Activated CD4-positive, CD25-positive, alpha-beta regulatory T cell treated with anti-CD3 and anti-CD28 coated beads, Interleukin-2, amount 50 U/mL, for 24 hours (primary cell): Measurements from ENCODE around the gene EP300.
"Not testable (repeated sequence)": the region's sequence is repeated elsewhere in the genome, so short reads cannot be mapped to it uniquely, and the experiment has no call there.

Experiments used
- ATAC-seq, 2 donors: fragments of 150-1000 bp; cut with Tn5 transposase; one replicate each; pipeline ENCODE4 v1.10.0; 2021; ENCODE audit warnings: mild to moderate bottlenecking in 1 of 2, moderate library complexity in 1 of 2

EP300 gene

DNA sequence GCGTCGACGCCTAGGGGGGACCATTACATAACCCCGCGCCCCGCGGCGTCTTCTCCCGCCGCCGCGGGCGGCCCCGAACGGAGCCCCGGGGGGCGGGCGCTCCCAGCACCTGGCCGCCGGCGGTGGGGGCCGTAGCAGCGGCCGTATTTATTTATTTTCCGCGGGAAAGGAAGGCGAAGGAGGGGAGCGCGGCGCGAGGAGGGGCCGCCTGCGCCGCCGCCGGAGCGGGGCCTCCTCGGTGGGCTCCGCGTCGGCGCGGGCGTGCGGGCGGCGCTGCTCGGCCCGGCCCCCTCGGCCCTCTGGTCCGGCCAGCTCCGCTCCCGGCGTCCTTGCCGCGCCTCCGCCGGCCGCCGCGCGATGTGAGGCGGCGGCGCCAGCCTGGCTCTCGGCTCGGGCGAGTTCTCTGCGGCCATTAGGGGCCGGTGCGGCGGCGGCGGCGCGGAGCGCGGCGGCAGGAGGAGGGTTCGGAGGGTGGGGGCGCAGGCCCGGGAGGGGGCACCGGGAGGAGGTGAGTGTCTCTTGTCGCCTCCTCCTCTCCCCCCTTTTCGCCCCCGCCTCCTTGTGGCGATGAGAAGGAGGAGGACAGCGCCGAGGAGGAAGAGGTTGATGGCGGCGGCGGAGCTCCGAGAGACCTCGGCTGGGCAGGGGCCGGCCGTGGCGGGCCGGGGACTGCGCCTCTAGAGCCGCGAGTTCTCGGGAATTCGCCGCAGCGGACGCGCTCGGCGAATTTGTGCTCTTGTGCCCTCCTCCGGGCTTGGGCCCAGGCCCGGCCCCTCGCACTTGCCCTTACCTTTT, at the start of gene EP300:
EP300 (plus strand) TSS at position 570 of the 795 bp plus-strand sequence. CDS start 413 bp downstream, outside the sequence.
- peak; percentile 45 to 53 for ATAC-seq

DNA sequence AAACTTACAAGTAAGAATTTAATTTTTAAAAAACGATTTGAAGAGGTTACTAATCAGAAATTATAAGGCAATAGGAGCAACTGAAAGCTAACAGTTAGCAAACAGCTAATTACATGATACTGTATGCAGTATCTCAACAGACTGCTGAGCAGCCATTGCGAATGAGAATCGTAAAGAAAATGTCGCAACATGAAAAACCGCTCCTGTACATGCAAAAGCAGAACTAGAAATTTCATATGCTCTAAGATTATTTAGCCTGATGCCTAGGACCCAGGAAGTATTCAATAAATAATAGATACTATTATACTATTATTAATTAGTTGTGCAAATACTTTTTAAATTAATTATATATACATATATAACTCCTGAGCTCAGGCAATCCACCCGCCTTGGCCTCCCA, 48.7 kb upstream of the EP300 start:
- no peak for ATAC-seq

DNA sequence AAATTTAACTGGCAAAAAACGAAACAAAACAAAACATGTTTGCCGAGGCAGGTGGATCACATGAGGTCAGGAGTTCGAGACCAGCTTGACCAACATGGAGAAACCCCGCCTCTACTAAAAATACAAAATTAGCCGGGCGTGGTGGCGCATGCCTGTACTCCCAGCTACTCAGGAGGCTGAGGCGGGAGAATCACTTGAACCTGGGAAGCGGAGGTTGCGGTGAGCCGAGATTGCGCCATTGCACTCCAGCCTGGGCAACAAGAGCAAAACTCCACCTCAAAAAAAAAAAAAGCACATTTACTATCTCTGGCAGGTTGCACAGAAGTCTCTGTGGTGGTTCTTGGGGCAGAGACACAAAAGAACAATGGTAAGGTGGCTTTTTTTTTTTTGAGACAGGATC, 46.8 kb upstream of the EP300 start:
- not testable (repeated sequence) for ATAC-seq

DNA sequence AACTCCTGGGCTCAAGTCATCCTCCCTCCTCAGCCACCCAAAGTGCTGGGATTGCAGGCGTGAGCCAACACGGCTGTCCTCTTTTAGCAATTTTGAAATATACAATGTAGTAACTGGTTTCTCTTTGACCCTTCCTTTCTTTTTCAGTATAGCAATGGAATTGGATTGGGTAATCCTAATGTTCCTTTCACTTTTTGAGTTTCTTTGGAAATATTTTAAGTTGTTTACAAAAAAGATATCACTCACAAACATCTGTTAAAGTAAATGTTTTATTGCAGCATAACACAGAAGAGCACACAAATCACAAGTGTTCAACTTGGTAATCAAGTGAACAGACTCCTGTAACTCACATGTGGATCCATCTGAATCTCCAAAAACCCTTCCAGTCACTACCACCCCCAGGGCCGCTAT, 44.6 kb upstream of the EP300 start:
- ATAC-seq = no peak

DNA sequence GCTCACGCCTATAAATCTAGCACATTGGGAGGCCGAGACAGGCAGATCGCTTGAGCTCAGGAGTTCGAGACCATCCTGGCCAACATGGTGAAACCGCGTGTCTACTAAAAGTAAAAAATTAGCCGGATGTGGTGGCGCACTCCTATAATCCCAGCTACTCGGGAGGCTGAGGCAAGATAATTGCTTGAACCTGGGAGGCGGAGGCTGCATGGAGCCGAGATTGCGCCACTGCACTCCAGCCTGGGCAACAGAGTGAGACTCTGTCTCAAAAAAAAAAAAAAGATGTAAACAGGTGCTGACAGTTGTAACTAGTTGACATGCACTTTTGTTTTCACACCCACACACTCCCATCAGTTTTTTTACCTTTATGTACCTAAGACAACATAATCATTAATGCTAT, 44.0 kb upstream of the EP300 start:
- not testable (repeated sequence) for ATAC-seq

DNA sequence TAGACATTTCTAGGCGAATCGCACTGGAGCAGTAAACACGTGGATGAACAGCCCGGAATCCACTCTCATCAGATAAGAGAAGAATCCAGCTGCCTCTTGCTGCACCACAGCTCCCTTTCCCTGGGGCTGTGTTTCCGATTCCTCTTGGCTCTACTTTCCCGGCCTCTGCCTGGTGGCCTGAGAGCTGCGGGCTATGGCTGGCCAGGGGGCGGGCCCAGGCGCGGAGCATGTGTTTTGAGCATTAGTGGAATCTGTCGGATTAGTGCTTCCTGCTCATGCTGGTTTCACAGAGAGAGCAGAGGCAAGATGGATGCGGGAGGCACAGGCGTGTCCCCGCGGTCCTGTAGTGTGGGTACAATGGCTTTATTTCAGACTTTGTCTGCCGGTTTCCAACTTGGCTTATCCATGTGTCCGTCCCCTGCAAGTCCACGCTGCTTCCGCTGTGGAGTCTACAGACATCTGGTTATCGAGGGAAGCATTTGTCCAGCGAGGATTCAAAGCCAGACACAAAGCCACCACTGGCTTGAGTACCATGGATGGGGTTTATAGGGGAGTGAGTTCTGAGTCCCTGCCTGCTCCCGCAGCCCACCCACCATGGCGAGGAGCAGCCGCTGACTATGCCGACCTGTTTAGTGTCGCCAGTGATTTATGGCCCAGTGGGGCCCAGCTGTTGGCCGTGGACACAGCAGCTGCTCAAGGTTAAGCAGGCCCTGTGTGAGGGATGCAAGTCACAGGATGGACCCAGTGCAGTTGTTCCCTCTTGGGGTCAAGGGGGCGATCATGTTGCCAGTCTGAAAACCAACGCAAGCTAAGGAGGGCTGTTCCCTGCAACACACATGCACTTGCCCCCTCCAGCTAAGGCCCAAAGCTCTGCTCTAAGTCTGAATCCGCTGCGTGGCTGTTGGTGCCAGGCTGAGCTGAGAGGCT, 43.3 kb upstream of the EP300 start:
- ATAC-seq = no peak

DNA sequence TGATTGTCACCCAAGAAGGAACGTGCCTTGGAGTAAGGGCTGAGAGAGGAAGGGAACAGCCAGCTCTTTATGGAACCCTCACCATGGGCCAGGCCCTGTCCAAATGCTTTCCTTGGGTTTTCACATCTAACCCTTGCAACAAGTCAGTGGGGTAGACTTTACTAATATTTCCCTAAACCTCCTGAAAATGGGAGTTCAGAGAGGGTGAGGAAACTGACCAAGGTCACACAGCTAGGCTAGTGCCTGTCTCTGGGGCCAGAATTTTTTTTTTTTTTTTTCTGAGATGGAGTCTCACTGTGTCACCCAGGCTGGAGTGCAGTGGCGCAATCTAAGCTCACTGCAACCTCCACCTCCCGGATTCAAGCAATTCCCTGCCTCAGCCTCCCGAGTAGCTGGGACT, 42.6 kb upstream of the EP300 start:
- ATAC-seq = not testable (repeated sequence)

DNA sequence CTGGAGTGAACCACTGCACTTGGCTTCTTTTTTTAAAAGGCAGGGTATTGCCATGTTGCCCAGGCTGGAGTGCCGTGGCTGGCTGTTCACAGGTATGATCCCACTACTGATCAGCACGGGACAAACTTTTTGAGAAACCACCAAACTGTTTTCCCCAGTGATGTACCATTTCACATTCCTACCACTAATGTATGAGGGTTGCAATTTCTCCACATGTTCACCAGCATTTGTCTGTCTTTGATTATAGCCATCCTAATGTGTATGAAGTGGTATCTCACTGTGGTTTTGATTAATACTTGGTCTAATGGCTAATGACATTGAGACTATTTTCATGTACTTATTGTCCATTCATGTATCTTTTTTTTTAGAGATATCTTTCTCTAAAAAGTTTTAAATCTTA, 41.5 kb upstream of the EP300 start:
- no peak for ATAC-seq

DNA sequence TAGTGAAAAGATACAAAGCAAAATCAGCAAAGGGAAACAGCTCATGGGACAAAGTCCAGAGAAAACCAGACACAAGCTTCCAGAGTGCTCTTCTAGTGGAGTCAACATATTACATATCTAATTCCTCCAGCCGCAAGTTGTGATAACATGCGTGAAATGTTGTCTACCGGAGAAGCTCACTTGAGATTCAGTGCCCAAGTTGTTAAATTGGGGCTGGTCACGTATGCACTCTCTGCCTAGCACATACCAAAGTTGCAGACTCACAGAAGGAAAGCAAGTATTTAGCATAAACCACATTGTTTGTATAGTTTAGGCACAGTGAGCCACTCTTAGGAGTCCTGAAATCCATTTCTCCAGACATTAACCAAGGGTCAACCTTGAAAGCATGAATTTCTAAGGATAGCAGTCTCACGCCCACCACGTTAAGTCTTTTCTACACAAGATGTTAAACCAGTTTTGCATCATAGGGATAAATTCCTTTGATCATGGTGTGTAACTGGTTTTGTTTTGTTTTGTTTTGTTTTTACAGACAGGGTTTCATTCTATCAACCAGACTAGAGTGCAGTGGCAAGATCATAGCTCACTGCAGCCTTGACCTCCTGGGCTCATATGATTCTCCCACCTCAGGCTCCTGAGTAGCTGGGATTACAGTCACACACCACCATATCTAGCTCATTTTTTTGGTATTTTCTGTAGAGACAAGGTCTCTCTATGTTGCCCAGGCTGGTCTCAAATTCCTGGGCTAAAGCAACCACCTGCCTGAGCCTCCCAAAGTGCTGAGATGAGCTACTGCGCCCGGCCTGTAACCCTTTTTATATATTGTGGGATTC, 39.5 kb upstream of the EP300 start:
- no peak for ATAC-seq

DNA sequence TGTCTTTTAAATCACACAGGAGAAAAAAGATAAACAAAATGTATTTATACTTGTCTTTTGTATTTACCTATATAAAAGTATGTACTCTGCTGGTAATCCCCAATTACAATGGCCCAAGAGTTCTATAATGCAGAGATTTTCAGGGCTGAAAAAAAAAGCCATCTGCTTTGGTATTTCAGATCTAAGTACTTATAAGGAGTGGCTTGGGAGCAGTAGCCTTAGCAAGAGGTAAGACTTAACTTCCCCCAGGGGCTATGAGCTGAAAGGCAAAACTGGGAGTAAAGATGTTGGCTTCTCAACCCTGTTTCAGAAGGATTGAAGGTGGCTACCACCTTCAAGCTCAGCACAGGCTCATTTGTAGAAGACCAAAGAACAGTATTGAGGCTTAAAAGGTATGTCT, 35.3 kb upstream of the EP300 start:
- ATAC-seq = no peak

DNA sequence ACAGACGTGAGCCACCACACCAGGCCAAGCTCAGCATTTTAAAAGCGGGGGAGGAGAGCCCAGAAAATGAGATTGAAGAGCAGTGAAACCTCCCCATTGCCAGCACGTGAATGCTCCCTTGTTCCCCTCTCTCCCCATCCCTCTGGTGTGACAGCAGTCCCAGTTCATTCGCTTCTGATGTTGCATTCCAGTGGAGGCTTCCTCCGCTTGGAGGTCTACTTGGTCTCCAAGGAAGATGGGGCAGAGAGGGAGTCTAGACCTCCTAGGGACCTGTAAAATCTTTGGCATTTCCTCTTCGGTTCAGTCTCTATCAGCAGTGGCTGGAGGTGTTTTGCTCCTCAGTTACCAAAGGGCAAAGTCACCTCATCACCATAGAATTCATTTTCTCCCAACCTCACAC, 30.2 kb upstream of the EP300 start:
- no peak for ATAC-seq

DNA sequence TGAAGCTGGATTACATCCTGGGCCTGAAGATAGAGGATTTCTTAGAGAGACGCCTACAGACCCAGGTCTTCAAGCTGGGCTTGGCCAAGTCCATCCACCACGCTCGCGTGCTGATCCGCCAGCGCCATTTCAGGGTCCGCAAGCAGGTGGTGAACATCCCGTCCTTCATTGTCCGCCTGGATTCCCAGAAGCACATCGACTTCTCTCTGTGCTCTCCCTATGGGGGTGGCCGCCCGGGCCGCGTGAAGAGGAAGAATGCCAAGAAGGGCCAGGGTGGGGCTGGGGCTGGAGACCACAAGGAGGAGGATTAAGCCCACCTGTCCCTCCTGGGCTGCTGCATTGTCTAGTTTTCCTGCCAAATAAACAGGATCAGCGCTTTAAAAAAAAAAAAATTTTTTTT, 28.1 kb upstream of the EP300 start:
- not testable (repeated sequence) for ATAC-seq

DNA sequence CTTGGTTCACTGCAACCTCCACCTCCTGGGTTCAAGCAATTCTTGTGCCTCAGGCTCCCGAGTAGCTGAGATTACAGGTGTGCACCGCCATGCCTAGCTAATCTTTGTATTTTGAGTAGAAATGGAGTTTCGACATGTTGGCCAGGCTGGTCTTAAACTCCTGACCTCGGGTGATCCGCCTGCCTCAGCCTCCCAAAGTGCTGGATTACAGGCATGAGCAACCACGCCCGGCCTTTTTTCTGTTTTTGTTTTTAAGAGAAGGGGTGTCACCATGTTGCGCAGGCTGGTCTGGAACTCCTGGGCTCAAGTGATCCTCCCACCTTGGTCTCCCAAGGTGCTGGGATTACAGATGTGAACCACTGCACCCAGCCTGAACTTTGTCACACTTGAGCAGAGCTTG, 26.1 kb upstream of the EP300 start:
- ATAC-seq = not testable (repeated sequence)

DNA sequence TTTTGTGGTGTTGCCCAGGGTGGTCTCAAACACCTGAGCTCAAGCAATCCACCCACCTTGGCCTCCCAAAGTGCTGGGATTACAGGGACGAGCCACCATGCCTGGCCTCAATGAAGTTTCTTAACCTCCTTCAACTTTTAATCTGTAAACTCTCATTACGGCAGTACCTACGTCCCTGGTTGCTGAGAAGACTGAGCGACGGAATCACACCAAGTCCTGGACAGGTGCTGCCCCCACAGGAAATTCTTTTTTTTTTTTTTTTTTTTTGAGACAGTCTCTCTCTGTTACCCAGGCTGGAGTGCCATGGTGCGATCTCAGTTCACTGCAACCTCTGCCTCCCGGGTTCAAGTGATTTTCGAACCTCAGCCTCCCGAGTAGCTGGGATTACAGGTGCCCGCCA, 24.4 kb upstream of the EP300 start:
- ATAC-seq = not testable (repeated sequence)

DNA sequence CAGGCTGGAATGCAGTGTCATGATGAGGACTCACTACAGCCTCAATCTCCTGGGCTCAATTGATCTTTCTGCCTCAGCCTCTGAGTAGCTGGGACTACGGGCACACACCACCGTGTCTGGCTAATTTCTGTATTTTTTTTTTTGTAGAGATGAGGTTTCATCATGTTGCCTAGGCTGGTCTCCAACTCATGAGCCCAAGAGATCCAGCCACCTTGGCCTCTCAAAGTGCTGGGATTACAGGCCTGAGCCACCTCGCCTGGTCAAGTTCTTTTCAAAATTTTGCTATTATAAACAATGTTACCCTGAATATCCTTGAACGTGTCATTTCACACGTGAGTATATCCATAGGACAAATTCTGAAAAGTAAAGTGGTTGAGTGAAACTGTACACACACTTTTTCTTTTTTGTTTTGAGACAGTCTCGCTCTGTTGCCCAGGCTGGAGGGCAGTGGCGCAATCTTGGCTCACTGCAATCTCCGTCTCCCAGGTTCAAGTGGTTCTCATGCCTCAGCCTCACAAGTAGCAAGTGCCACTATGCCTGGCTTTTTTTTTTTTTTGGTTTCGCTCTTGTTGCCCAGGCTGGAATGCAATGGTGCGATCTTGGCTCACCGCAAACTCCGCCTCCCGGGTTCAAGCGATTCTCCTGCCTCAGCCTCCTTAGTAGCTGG, 21.6 kb upstream of the EP300 start:
- no peak for ATAC-seq

DNA sequence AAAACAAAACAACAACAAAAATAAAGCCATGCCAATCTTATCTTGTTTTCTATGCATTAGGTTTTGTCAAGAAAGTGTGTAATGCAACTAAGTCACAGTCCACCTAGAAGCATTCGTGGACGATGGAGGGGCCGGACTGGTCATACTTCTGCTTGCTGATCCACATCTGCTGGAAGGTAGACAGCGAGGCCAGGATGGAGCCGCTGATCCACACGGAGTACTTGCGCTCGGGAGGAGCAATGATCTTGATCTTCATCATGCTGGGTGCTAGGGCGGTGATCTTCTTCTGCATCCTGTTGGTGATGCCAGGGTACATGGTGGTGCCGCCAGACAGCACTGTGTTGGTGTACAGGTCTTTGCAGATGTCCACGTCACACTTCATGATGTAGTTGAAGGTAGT, 18.3 kb upstream of the EP300 start:
- ATAC-seq = no peak

DNA sequence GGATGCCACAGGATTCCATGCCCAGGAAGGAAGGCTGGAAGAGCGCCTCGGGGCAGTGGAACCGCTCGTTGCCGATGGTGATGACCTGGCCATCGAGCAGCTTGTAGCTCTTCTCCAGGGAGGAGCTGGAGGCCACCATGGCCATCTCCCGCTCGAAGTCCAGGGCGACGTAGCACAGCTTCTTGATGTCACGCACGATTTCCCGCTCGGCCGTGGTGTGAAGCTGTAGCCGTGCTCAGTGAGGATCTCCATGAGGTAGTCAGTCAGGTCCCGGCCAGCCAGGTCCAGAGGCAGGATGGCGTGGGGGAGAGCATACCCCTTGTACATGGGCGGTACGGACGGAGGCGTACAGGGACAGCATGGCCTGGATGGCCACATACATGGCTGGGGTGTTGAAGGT, 17.9 kb upstream of the EP300 start:
- no peak for ATAC-seq

DNA sequence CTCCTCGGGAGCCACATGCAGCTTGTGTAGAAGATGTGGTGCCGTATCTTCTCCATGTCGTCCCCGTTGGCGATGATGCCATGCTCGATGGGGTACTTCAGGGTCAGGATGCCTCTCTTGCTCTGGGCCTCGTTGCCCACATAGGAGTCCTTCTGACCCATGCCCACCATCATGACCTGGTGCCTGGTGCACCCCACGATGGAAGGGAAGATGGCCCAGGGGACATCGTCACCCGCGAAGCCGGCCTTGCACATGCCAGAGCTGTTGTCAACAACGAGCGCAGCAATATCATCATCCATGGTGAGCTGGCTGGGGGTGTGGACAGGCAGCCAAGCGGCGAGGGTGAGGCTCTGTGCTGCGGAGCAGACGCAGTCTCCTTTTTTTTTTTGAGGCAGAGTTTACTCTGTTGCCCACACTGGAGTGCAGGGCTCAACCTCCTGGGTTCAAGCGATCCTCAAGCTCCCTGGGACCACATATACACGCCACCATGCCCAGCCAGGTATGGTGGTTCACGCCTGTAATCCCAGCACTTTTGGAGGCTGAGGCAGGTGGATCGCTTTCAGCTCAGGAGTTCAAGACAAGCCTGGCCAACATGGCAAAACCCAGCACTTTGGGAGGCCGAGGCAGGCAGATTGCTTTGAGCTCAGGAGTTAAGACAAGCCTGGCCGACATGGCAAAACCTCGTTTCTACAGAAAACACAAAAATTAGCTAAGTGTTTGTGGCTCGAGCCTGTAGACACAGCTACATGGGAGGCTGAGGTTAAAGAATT, 17.3 kb upstream of the EP300 start:
- no peak for ATAC-seq

DNA sequence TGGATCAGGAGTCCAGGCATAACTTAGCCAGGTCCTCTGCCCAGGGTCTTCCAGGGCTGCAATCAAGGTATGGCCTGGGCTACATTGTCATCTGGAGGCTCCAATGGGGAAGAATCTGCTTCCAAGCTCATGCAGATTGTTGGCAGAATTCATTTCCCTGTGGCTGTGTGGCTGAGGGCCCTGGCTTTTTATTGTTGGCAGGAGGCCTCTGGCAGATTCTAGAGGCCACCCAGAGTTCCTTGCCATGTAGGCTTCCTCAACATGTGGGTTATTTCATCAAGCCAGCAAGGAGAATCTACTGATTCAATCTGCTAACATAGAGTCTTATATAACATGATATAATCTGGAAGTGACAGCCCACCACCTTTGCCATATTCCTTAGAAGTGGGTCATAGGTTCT, 16.4 kb upstream of the EP300 start:
- ATAC-seq = no peak

DNA sequence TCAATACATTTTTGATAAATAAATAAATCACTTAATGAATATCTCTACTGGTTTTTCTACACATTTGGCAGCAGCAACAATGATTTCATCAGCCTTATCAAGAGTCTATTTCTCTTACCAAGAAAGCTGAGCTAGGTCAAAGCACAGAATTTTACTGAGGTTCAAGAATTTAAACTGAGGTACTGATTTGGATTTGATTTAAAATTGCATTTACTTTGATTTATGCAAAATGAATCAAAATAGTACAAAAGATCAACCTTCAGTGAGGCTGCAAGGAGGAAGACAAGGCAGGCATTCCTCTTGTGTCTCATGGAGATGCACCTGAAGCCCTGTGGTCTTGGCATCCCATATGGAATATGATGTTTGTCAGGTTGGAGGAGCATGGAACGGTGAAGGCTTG, 15.5 kb upstream of the EP300 start:
- ATAC-seq = no peak

DNA sequence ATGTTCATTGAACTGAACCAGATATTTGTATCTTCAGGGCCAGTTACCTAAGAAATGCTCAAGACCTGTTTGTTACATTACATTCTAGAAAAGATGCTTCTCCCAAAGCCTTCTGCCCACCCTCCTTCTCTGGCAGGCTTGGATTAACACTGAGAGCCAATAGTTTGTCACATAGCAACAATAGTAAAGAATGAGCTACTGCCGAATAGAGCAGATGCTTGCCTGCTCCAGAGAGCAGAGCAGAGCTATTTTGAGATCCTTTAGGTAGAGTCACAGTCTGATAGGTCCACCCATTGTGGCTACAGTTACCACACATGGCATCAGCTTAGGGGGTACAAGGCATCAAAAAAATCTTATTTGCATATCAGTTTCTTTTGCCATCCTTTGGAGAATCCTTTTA, 13.5 kb upstream of the EP300 start:
- ATAC-seq = no peak

DNA sequence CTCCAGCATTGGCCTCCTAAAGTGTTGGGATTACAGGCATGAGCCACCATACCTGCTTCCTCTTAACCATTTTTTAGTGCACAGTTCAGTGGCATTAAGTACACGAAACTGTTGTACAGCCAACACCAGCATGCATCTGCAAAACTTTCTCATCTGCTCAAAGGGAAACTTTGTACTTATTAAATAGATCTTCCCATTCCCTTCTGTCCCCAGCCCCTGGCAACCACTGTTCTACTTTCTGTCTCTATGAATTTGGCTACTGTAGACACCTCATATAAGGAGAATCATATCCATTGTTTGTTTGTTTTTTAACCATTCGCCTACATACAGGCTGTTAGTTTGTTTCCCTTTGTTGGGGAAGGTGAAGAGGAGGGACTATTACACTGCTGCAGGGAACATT, 6.5 kb upstream of the EP300 start:
- ATAC-seq = no peak
